Right lobe of liver (tissue), 4 donors: ENCODE data around the gene CDC25A.

Experiments
- CTCF ChIP-seq, 4 donors: fragments of 200-600 bp in 3 of 4; fragments of 450-650 bp in 1 of 4; IDR thresholded peaks; one replicate each; pipeline versions ENCODE4 v1.5.1 to v1.8.0; 2016 to 2022; ENCODE audit warnings: antibody characterized with exemption in 4 of 4, mild to moderate bottlenecking in 2 of 4
- POLR2A ChIP-seq: fragments of 450-650 bp; IDR thresholded peaks from one replicate; pipeline ENCODE4 v1.6.1; 2017; ENCODE audit warnings: antibody characterized with exemption, mild to moderate bottlenecking
- donor health status: DM: no; HTN: no; CAD: no.
- donor health status: DM: no; HTN: no; CAD: no.
- donor health status: DM: no; HTN: yes; CAD: no.

DNA sequence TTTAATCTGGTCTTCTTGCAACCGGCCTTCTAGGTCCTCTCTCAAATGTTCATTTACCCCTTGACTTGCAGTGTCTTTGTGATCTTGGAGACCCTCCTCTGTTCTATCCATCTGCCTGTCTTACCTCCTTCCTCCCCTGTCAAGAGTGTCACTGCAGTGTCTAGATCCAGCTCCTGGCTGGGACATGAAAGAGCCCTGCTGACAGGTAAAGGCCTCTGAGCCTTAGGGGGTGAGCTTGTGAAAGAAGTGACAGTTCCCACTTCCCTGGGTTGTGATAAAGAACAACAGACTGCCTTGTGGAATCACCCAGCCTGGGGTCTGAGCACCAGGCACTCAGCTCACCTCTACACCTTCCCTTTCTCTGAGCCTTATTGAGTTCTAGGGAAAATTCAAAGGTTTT is 68.0 kb downstream of the CDC25A start:
- no peak for TF ChIP-seq CTCF (IDR thresholded peaks at IDR 0.05)
- TF ChIP-seq POLR2A, result no peak
